Neural progenitor cell (in vitro differentiated cells): ENCODE data around the gene RNF181.

Experiments
- CTCF ChIP-seq: fragments of 200-600 bp; sonication (generic); IDR thresholded peaks from 2 replicates; pipeline ENCODE4 v1.5.1; 2017; ENCODE audit warnings: antibody characterized with exemption, mild to moderate bottlenecking
- EZH2 ChIP-seq: fragments of 200-600 bp; sonication (generic); IDR thresholded peaks from 2 replicates; pipeline ENCODE4 v1.6.1; 2017; ENCODE audit warnings: antibody characterized with exemption, mild to moderate bottlenecking, moderate library complexity

- TF ChIP-seq CTCF (no peak), EZH2 (no peak)
Observed at GRCh38 chr2:85593023-85593422, 2.5 kb upstream of the RNF181 start.
